ENCODE data around the gene CADM1. TPM values are rescaled to one million over a fixed set of nuclear protein-coding genes. Genes with fewer than 3 reads are reported as not detected.

Gene CADM1
- total RNA-seq, 1 donor = 86.5 TPM

DNA sequence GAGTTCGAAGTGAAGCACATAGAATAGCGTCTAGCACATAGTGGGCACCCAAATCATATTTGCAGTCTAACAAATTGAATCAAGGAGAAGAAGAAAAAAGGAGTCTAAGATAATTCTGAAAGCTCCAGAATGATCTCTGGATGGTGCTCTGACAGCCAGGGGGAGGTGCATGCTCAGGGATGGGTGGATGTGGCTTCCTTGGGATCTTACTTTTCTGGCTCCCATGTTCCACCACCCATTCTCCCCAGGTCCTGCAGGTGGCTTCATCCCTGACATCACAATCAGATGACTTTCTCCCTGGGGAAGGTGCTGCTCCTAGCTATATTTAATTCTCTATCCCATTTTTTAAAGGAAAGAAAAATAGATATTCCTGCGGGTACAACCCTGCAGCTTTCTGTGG is 381.9 kb downstream of the CADM1 start:
- H3K36me3 ChIP-seq (ENCODE audit: insufficient read depth, low read length) = no peaks in the 10 kb centered on the region
- H4K20me1 ChIP-seq (ENCODE audit: insufficient read depth, low read length) = no peaks in the 10 kb centered on the region
- no peak overlapping the region for H3K27ac ChIP-seq (ENCODE audit: low read depth, low read length)
- DNase-seq (ENCODE audit: insufficient read length, low spot score, missing footprints) = no peak
- no peaks in the 10 kb centered on the region for H3K9me3 ChIP-seq (ENCODE audit: low read depth, low read length)
- no peak overlapping the region for H3K4me3 ChIP-seq (ENCODE audit: insufficient read depth, low read length)
- H3K4me2 ChIP-seq (ENCODE audit: insufficient read depth, low read length) = no peak overlapping the region
- no peaks in the 10 kb centered on the region for H3K79me2 ChIP-seq (ENCODE audit: insufficient read depth, low read length)
- H3K4me1 ChIP-seq (ENCODE audit: insufficient read depth, low read length) = no peaks in the 10 kb centered on the region
- no peaks in the 10 kb centered on the region for H3K27me3 ChIP-seq (ENCODE audit: insufficient read depth, low read length)
- TF ChIP-seq, protein P1, sequence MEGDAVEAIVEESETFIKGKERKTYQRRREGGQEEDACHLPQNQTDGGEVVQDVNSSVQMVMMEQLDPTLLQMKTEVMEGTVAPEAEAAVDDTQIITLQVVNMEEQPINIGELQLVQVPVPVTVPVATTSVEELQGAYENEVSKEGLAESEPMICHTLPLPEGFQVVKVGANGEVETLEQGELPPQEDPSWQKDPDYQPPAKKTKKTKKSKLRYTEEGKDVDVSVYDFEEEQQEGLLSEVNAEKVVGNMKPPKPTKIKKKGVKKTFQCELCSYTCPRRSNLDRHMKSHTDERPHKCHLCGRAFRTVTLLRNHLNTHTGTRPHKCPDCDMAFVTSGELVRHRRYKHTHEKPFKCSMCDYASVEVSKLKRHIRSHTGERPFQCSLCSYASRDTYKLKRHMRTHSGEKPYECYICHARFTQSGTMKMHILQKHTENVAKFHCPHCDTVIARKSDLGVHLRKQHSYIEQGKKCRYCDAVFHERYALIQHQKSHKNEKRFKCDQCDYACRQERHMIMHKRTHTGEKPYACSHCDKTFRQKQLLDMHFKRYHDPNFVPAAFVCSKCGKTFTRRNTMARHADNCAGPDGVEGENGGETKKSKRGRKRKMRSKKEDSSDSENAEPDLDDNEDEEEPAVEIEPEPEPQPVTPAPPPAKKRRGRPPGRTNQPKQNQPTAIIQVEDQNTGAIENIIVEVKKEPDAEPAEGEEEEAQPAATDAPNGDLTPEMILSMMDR (IDR thresholded peaks at IDR 0.05; ENCODE audit: extremely low read depth, low read depth, low read length) = no peak
- no peak overlapping the region for H2AFZ ChIP-seq (ENCODE audit: low read length)

Small RNA genes within 50 kb of the gene (small RNA-seq; reads per million reads assigned to genes)
- gene RF01293 = not detected

Measured in osteoblast (primary cell).